Measurements from ENCODE around the gene MARCHF10.
A peak's percentile ranks its signal among the peaks of the same experiment; 100 is the strongest.

Gene MARCHF10

DNA sequence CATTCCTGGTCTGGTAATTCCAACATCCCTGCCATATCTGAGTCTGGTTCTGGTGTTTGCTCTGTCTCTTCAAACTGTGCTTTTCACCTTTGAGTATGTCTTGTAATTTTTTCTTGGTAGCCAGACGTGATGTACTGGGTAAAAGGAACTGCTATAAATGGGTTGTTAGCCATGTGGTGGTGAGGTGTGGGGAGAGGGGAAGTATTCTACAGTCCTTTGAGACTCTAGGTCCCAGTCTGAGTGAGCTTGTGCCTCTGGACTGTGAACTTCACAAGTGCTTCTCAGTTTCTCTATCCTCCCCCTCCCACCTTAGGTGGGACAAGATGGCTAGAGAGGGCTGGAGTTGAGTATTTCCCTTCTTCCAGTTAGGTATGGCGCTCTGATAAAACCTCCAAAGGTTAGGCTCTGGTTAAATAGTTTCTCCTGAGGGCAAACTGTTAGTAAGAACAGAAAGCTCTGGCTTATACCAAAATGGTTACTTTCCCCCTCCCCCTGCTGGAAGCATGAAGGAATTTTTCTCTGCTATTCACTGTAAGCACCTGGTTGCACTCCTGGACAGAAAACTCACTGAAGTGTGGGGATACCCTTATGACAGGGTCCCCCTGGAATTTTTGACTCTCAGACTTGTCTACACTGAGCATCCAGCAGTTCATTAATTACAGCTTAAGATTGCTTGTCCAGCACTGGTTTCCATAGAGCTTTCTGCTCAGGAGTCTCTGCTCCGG lies 87.8 kb downstream of the MARCHF10 start:
- DNase-seq (ENCODE audit: extremely low read depth in 1 of 2, low read depth in 1 of 2), result no peak

DNA sequence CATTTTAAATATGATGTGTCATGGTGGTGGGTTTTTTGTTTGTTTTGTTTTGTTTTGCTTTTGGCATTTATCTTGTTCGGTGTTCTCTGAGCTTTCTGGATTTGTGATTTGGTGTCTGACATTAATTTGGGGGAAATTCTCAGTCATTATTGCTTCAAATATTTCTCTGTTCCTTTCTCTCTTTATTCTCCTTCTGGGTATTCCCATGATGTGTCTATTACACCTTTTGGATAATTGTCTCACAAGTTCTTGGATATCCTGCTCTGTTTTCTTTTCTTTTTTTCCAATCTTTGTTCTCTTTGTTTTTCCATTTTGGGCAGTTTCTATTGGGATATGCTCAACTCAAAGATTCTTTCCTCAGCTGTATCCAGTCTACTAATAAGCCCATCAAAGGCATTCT lies 88.5 kb downstream of the MARCHF10 start:
- DNase-seq (ENCODE audit: extremely low read depth in 1 of 2, low read depth in 1 of 2), result no peak

- peak in 1 of 2 donors; percentile 54 for DNase-seq (ENCODE audit: extremely low read depth in 1 of 2, low read depth in 1 of 2)
Observed at GRCh38 chr17:62718429-62718828, 89.7 kb downstream of the MARCHF10 start.

GRCh38 chr17:62717889-62718288 lies 90.2 kb downstream of the MARCHF10 start:
- no peak for DNase-seq (ENCODE audit: extremely low read depth in 1 of 2, low read depth in 1 of 2)

DNA sequence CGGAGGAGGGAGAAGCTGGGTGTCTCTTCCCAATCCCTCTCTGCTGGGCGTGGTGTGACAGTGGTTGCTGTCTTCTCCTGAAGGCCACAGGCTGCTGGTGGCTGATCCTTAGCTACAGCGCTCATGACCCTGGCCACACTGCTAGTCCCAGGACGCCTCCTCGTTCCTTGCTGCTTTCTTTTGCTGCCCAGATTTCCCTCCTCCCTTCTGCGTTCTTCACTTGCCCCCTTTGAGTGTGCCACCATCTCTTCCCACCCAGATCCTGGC lies 90.6 kb downstream of the MARCHF10 start:
- DNase-seq (ENCODE audit: extremely low read depth in 1 of 2, low read depth in 1 of 2), result no peak

DNA sequence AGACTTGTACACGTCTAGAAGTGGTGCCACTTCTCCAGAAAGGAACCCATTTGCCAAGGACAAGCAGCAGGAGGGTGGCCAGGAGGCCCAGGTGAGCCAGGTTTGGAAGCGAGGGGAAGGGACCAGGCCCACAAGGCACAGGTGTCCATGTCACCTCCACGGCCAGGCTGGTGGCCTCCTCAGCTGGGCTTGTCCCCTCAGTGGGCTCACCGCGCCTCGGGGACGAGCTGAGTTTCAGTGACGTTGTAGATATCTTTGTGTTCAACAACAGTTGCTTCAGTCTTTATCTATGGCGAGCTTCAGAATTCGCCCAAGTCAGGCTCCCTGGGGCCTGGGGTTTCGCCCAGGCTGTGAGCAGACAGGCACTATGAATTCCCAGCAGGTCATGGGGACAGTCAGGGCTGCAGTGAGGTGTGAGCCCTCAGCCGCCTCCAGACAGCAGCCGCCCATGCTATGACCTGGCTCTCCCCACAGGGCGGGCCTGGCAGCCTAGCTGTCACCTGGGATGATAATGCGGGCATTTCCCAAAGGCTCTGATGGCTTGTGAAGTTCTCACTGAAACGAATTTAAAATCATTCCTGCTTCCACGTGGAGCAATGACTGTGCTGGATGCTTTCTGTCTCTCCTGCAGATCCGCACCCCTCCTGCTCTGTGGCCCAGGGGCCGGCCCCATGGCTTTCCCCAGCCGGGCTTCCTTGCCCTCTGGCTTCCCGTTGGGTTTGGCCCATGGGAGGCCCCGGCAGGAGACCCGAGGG lies 91.1 kb downstream of the MARCHF10 start:
- DNase-seq (ENCODE audit: extremely low read depth in 1 of 2, low read depth in 1 of 2), result no peak

GRCh38 chr17:62715882-62716390 lies 92.2 kb downstream of the MARCHF10 start:
- no peak for DNase-seq (ENCODE audit: extremely low read depth in 1 of 2, low read depth in 1 of 2)

GRCh38 chr17:62714016-62714777 lies 93.9 kb downstream of the MARCHF10 start:
- no peak for DNase-seq (ENCODE audit: extremely low read depth in 1 of 2, low read depth in 1 of 2)

DNA sequence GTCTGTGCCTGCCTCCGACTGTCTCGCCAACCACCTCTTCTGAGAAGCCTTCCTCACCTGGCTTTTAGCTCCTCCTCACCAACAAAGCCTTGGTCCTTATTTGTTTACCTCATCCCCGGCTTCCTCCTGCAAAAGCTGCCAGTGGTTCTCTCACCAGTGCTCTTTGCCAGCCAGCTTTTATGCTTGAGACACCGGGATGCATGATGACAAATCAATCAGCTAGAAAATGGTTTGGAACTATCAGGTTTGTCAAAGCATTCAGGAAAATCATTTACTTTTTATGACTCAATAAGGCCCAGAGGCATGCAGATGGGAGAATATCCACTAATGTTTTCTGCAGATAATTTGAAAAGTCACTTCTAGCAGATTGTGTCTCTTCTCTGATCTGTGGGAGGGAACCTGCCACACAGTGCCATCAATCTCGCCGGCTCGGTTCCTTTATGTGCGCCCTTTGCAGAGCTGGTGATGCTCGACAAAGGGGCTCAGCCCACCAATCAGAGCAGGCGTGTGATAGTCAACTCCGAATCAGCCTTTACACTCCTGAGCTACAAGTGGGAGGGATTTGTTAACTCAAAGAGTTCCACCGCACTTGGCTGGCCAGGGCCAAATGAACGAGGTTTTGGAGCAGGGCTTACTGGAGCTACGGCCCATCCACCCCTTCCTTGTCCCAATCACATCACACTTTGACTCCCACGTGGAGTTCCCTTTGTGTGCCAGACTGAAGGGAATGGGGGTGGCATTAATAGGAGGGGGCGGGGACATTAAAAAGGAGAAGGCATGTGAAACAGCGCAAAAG lies 94.8 kb downstream of the MARCHF10 start:
- DNase-seq (ENCODE audit: extremely low read depth in 1 of 2, low read depth in 1 of 2), result no peak

- DNase-seq (ENCODE audit: extremely low read depth in 1 of 2, low read depth in 1 of 2), result no peak
Observed at GRCh38 chr17:62712171-62712581, 95.9 kb downstream of the MARCHF10 start.

GRCh38 chr17:62708587-62708986 lies 99.5 kb downstream of the MARCHF10 start:
- DNase-seq (ENCODE audit: extremely low read depth in 1 of 2, low read depth in 1 of 2), result no peak

DNA sequence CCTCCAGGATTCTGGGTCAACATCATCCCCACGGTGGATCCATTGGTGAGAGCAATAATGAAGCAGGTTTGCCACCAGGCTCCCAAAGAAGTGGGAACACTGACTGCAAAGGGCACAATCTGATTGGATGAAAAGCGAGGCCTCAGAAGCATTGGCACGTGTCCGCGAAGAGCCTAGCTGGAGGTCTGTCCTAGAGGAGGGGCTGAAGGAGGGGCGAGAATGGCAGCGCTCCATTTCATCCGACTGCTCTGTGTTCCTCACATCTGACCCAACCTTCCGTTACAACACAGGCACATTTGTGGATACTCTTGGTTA lies 100.7 kb downstream of the MARCHF10 start:
- no peak for DNase-seq (ENCODE audit: extremely low read depth in 1 of 2, low read depth in 1 of 2)

DNA sequence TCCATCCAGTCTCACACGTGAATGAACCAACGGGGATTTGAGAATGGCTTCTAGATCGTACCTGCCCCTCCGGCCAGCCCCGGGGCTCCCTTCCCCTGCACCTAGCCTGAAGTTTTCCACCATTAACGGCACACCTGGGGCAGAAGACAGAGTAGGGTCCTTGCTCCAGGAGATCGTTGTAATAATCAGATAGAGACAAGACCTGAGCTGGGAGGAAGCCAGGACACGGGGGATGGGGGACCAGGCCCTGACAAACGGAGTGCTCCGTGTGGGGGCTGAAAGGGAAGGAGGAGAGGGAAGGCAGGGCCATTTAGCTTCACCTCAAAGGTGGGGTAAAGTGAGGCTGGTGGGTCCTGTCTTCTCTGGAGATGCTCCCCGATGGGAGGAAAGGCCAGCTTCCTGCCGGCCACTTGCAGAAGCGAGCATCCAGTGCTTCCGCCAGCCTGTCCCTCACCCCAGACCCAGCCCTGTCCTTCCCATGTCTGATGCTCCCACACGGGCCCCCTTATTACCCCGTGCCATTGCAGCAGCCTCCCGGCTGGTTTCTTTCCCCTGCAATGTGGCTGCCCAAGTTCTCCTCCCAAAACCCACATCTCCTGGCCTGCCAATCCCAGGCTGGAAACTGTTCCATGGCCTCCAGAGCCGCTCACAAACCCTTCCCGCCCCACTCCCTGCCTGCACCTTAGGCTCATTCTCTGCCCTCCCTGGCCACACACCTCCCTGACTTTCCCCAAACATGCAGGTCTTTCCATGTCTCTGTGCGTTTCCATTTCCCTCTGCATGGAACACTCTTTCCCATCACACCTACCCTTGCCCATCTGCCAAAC lies 101.3 kb downstream of the MARCHF10 start:
- DNase-seq (ENCODE audit: extremely low read depth in 1 of 2, low read depth in 1 of 2), result no peak

- no peak for DNase-seq (ENCODE audit: extremely low read depth in 1 of 2, low read depth in 1 of 2)
Observed at GRCh38 chr17:62705778-62706597, 102.1 kb downstream of the MARCHF10 start.

DNA sequence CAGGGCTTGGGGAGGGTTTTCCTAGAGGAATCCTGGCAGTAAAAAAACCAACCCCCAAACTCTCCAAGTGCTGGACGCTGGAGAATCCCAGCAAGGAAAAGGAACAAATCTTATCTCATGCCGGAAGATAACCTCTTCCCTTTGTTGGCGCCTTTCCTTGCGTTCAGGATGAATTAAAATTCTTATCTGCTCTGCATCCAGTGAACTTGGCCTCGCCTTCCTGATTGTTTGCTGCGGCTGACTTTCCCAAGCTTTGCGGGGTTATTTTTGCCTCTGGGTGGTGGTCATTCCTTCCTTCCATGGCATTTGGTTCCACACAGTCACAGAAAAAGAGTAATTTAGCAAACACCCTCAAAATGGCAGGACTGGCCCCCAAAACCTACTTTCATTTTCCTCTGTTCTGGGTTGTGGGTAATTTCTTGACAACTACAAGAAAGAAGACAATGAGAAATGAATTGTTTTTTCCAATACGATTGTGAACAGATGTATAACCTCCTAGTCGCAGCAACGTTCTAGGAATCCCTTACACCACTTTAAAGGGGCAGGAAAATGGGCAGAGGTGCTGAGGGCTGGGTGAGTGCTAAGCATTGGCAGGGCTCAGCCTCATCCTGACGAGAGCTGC lies 102.8 kb downstream of the MARCHF10 start:
- no peak for DNase-seq (ENCODE audit: extremely low read depth in 1 of 2, low read depth in 1 of 2)

DNA sequence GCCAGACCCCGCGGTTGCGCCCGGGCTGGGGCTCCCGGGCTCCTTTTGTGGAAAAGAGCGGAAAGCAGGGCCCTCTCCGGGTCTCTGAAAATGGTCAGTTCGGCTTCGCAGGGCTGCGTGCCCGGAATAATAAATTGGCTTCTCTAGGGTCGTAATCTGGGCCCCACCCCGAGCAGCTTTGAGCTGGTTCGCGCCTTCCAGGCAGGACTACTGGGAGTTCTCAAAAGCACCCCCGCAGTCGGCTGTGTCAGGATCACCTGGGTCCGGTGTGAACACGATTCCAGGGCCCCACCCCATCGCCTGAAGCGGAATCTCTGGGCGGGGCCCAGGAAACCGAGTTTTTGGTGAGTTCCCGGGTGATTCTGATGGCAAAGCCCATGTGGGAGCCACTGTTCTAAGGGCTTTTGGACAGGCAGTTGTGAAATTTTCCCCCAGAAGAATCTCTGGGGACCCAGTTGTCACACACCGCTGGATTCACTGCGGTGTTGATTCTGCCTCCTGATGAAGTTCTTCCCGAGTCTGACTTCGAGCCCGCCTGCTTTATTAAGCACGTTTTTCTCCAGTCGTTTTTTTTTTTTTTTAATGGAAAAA lies 103.6 kb downstream of the MARCHF10 start:
- no peak for DNase-seq (ENCODE audit: extremely low read depth in 1 of 2, low read depth in 1 of 2)

GRCh38 chr17:62703776-62704380 lies 104.2 kb downstream of the MARCHF10 start:
- DNase-seq (ENCODE audit: extremely low read depth in 1 of 2, low read depth in 1 of 2), result peak; percentile 35 to 44

- no peak for DNase-seq (ENCODE audit: extremely low read depth in 1 of 2, low read depth in 1 of 2)
Observed at GRCh38 chr17:62703261-62703775, 104.8 kb downstream of the MARCHF10 start.
